ENCODE data around the gene CPAMD8. TPM values are rescaled to one million over a fixed set of nuclear protein-coding genes. Genes with fewer than 3 reads are reported as not detected.
"Not testable (repeated sequence)": the region's sequence is repeated elsewhere in the genome, so short reads cannot be mapped to it uniquely, and the experiment has no call there.

CPAMD8 gene
- total RNA-seq, 1 donor: 0.36 TPM

DNA sequence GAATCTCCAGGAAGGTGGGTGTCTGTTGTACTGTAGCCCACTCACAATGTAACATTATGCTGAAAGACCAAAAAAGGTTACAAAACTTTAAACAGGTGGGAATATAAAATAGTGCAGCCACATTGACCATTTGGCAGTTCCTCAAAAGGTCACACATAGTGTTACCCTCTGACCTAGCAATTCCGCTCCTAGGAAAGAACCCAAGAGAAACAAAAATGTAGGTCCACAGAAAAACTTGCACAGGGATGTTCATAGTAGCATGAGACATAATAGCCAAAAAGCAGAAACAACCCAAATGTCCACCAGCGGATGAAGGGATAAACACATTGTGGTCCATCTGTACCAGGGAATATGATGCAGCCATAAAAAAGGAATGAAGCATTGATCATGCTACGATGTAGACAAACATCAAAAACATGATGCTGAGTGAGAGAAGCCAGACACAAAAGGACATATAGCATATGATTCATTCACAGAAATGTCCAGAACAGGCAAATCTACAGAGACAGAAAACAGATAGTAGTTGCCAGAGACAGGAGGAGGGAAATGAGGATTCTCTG, 27.9 kb downstream of the CPAMD8 start:
- no peak overlapping the region for H3K4me2 ChIP-seq (ENCODE audit: insufficient read depth, low read length)
- H3K27me3 ChIP-seq (ENCODE audit: insufficient read depth, low read length): no peaks in the 10 kb centered on the region
- TF ChIP-seq, protein P1, sequence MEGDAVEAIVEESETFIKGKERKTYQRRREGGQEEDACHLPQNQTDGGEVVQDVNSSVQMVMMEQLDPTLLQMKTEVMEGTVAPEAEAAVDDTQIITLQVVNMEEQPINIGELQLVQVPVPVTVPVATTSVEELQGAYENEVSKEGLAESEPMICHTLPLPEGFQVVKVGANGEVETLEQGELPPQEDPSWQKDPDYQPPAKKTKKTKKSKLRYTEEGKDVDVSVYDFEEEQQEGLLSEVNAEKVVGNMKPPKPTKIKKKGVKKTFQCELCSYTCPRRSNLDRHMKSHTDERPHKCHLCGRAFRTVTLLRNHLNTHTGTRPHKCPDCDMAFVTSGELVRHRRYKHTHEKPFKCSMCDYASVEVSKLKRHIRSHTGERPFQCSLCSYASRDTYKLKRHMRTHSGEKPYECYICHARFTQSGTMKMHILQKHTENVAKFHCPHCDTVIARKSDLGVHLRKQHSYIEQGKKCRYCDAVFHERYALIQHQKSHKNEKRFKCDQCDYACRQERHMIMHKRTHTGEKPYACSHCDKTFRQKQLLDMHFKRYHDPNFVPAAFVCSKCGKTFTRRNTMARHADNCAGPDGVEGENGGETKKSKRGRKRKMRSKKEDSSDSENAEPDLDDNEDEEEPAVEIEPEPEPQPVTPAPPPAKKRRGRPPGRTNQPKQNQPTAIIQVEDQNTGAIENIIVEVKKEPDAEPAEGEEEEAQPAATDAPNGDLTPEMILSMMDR (IDR thresholded peaks at IDR 0.05; ENCODE audit: extremely low read depth, low read depth, low read length): no peak
- H4K20me1 ChIP-seq (ENCODE audit: insufficient read depth, low read length): no peaks in the 10 kb centered on the region
- H3K79me2 ChIP-seq (ENCODE audit: insufficient read depth, low read length): no peaks in the 10 kb centered on the region
- no peak for DNase-seq (ENCODE audit: insufficient read length, low spot score, missing footprints)
- H3K4me3 ChIP-seq (ENCODE audit: insufficient read depth, low read length): no peak overlapping the region
- no peaks in the 10 kb centered on the region for H3K9me3 ChIP-seq (ENCODE audit: low read depth, low read length)
- H2AFZ ChIP-seq (ENCODE audit: low read length): no peak overlapping the region
- H3K27ac ChIP-seq (ENCODE audit: low read depth, low read length): no peak overlapping the region
- no peaks in the 10 kb centered on the region for H3K4me1 ChIP-seq (ENCODE audit: insufficient read depth, low read length)
- H3K36me3 ChIP-seq (ENCODE audit: insufficient read depth, low read length): no peaks in the 10 kb centered on the region

DNA sequence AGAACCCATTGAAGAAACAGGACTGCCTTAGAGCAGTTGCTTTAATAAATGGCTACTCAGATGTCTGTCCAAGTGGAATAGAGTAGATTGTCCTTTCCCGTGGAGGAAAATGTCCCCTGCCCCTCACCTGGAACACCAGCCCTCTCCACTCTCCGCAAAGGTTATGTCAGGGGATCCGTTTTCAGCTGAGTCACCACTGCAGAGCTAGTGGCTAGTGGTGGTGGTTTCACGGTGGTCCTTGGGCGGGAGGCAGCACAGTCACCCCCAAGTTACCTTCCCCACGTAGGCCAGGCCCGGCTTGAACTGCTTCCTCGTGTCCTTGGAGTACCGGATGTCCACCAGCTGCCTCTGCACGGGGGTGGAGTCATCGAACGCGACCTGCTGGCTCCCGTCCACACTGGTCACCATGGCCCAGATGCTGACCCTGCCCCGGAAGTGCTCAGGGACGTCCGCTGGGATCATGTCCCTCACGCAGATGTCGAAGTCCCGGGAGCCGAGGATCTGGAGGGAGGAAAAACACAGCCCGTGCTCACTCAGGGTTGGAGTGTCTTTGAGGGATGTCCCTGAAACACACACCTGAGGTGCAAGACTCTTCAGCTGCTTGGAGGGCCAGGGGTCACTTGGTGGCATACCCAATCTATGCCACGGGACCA, 29.6 kb downstream of the CPAMD8 start:
- not testable (repeated sequence) for H3K27me3 ChIP-seq (ENCODE audit: insufficient read depth, low read length); H3K9me3 ChIP-seq (ENCODE audit: low read depth, low read length); H3K4me1 ChIP-seq (ENCODE audit: insufficient read depth, low read length); DNase-seq (ENCODE audit: insufficient read length, low spot score, missing footprints); H3K4me3 ChIP-seq (ENCODE audit: insufficient read depth, low read length); H3K4me2 ChIP-seq (ENCODE audit: insufficient read depth, low read length); H4K20me1 ChIP-seq (ENCODE audit: insufficient read depth, low read length); H3K79me2 ChIP-seq (ENCODE audit: insufficient read depth, low read length); H2AFZ ChIP-seq (ENCODE audit: low read length); H3K27ac ChIP-seq (ENCODE audit: low read depth, low read length); H3K36me3 ChIP-seq (ENCODE audit: insufficient read depth, low read length)

DNA sequence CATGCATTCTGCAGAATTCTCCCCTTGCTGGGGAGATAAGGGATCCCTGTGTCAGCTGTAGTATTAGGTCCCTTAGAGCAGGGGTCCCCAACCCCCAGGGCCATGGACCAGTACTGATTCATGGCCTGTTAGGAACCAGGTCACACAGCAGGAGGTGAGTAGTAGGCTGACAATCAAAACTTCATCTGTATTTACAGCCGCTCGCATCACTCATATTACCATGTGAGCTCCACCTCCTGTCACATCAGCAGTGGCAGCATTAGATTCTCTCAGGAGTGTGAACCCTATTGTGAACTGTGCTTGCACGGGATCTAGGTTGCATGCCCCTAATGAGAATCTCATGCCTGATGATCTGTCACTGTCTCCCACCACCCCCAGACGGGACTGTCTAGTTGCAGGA, 37.9 kb downstream of the CPAMD8 start:
- Histone ChIP-seq H3K4me3 (ENCODE audit: insufficient read depth, low read length) (no peak overlapping the region), H3K27me3 (ENCODE audit: insufficient read depth, low read length) (no peaks in the 10 kb centered on the region), H3K27ac (ENCODE audit: low read depth, low read length) (no peak overlapping the region), H3K9me3 (ENCODE audit: low read depth, low read length) (no peaks in the 10 kb centered on the region), H4K20me1 (ENCODE audit: insufficient read depth, low read length) (no peaks in the 10 kb centered on the region), H3K79me2 (ENCODE audit: insufficient read depth, low read length) (no peaks in the 10 kb centered on the region), H3K36me3 (ENCODE audit: insufficient read depth, low read length) (no peaks in the 10 kb centered on the region), H2AFZ (ENCODE audit: low read length) (no peak overlapping the region), H3K4me1 (ENCODE audit: insufficient read depth, low read length) (no peaks in the 10 kb centered on the region), H3K4me2 (ENCODE audit: insufficient read depth, low read length) (no peak overlapping the region)
- DNase-seq (ENCODE audit: insufficient read length, low spot score, missing footprints): no peak
- TF ChIP-seq, protein P1 (IDR thresholded peaks at IDR 0.05; ENCODE audit: extremely low read depth, low read depth, low read length): no peak

DNA sequence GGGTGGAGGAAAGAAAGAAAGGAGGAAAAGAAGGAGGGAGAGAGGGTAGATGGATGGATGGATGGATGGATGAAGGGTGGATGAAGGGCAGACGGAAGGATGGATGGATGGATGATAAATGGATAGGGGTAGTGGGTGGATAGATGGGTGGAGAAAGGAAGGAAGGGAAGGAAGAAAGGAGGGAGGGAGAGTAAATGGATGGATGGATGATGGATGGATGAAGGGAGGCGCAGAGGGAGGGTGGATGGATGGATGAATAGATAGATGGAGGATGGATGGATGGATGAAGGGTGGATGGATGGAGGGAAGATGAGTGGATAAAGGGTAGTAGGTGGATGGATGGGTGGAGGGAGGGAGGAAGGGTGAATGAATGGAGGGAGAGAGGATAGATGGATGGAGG, 41.2 kb downstream of the CPAMD8 start:
- Histone ChIP-seq H3K4me1 (ENCODE audit: insufficient read depth, low read length) (no peaks in the 10 kb centered on the region), H3K36me3 (ENCODE audit: insufficient read depth, low read length) (no peaks in the 10 kb centered on the region), H3K9me3 (ENCODE audit: low read depth, low read length) (no peaks in the 10 kb centered on the region), H3K27ac (ENCODE audit: low read depth, low read length) (no peak overlapping the region), H4K20me1 (ENCODE audit: insufficient read depth, low read length) (no peaks in the 10 kb centered on the region), H3K79me2 (ENCODE audit: insufficient read depth, low read length) (no peaks in the 10 kb centered on the region), H3K27me3 (ENCODE audit: insufficient read depth, low read length) (no peaks in the 10 kb centered on the region), H3K4me3 (ENCODE audit: insufficient read depth, low read length) (no peak overlapping the region), H3K4me2 (ENCODE audit: insufficient read depth, low read length) (no peak overlapping the region), H2AFZ (ENCODE audit: low read length) (no peak overlapping the region)
- TF ChIP-seq, protein P1 (IDR thresholded peaks at IDR 0.05; ENCODE audit: extremely low read depth, low read depth, low read length): no peak
- DNase-seq (ENCODE audit: insufficient read length, low spot score, missing footprints): no peak

DNA sequence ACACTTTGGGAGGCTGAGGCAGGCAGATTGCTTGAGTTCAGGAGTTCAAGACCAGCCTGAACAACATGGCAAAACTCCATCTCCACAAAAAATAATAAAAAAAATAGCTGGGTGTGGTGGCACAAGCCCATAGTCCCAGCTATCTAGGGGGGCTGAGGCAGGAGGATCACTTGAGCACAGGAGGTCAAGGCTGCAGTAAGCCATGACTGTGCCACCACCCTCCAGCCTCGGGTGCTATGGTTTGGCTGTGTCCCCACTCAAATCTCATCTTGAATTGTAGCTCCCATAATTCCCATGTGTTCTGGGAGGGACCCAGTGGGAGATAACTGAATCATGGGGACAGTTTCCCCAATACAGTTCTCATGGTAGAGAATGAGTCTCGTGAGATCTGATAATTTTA, 44.0 kb downstream of the CPAMD8 start:
- H2AFZ ChIP-seq (ENCODE audit: low read length); H4K20me1 ChIP-seq (ENCODE audit: insufficient read depth, low read length); H3K4me1 ChIP-seq (ENCODE audit: insufficient read depth, low read length); H3K79me2 ChIP-seq (ENCODE audit: insufficient read depth, low read length); H3K36me3 ChIP-seq (ENCODE audit: insufficient read depth, low read length); DNase-seq (ENCODE audit: insufficient read length, low spot score, missing footprints); H3K4me2 ChIP-seq (ENCODE audit: insufficient read depth, low read length); H3K27ac ChIP-seq (ENCODE audit: low read depth, low read length); H3K4me3 ChIP-seq (ENCODE audit: insufficient read depth, low read length); H3K9me3 ChIP-seq (ENCODE audit: low read depth, low read length); H3K27me3 ChIP-seq (ENCODE audit: insufficient read depth, low read length): not testable (repeated sequence)
